CD4-positive, CD25-positive, alpha-beta regulatory T cell (primary cell): ENCODE results near the gene ZNF592. TPM values are rescaled to one million over a fixed set of nuclear protein-coding genes. Genes with fewer than 3 reads are reported as not detected.

ENCODE experiments used
- ATAC-seq, 2 donors: fragments of 150-1000 bp; cut with Tn5 transposase; one replicate each; pipeline ENCODE4 v1.10.0; 2021; ENCODE audit warnings: low read depth in 2 of 2, moderate number of reproducible peaks in 2 of 2, moderate library complexity in 1 of 2
- DNase-seq, 3 donors: peaks; one replicate each; pipeline versions ENCODE4 v3.0.0 to v3.0.0-alpha.2; 2012 to 2022; ENCODE audit warnings: mixed read lengths in 1 of 3
- H3K27ac ChIP-seq: one replicate; pipeline ENCODE4 v1.7.0; 2013; ENCODE audit warnings: mild to moderate bottlenecking, low read length; ENCODE audit not compliant: insufficient read depth, poor library complexity, severe bottlenecking
- H3K27me3 ChIP-seq: one replicate; pipeline ENCODE4 v1.7.0; 2013; ENCODE audit warnings: low read length; ENCODE audit not compliant: control insufficient read depth, insufficient read depth
- H3K36me3 ChIP-seq: one replicate; pipeline ENCODE4 v1.7.0; 2013; ENCODE audit warnings: mild to moderate bottlenecking, low read length, moderate library complexity; ENCODE audit not compliant: control insufficient read depth, insufficient read depth
- H3K4me1 ChIP-seq: 2 replicates; pipeline ENCODE4 v1.7.0; 2013; ENCODE audit warnings: mild to moderate bottlenecking, low read length; ENCODE audit not compliant: insufficient read depth, control insufficient read depth, poor library complexity, severe bottlenecking
- H3K4me3 ChIP-seq: one replicate; pipeline ENCODE4 v1.7.0; 2013; ENCODE audit warnings: low read depth, mild to moderate bottlenecking, low read length, moderate library complexity
- H3K9me3 ChIP-seq, 2 experiments: 1 replicate in 1 of 2; 2 replicates in 1 of 2; pipeline ENCODE4 v1.7.0; 2013; ENCODE audit warnings: low read length in 2 of 2, mild to moderate bottlenecking in 1 of 2, moderate library complexity in 1 of 2; ENCODE audit not compliant: control insufficient read depth in 2 of 2
- H3K27ac Mint-ChIP-seq, 3 donors: one replicate each; pipeline ENCODE4 v1.8.0; 2020 to 2022; ENCODE audit warnings: mild to moderate bottlenecking in 3 of 3, mixed read lengths in 3 of 3, moderate library complexity in 2 of 3
- H3K27me3 Mint-ChIP-seq: one replicate; pipeline ENCODE4 v1.8.0; 2022; ENCODE audit warnings: mild to moderate bottlenecking, mixed read lengths
- H3K36me3 Mint-ChIP-seq: one replicate; pipeline ENCODE4 v1.8.0; 2020; ENCODE audit warnings: mixed read lengths
- H3K4me1 Mint-ChIP-seq, 4 donors: one replicate each; pipeline ENCODE4 v1.8.0; 2020 to 2022; ENCODE audit warnings: mixed read lengths in 4 of 4, mild to moderate bottlenecking in 1 of 4
- H3K4me3 Mint-ChIP-seq, 4 donors: one replicate each; pipeline ENCODE4 v1.8.0; 2020 to 2022; ENCODE audit warnings: mild to moderate bottlenecking in 4 of 4, mixed read lengths in 4 of 4, moderate library complexity in 3 of 4
- H3K9me3 Mint-ChIP-seq, 7 donors: one replicate each; pipeline ENCODE4 v1.8.0; 2020 to 2022; ENCODE audit warnings: mixed read lengths in 7 of 7, mild to moderate bottlenecking in 3 of 7, moderate library complexity in 2 of 7
- polyA plus RNA-seq, 4 donors: library from polyadenylated mRNA; unstranded; fragments of 300-500 nt; fragmentation: Illumina TruSeq; gene quantifications; one replicate each; pipeline ENCODE4 v1.2.3, GENCODE V29; 2021
- total RNA-seq: library from RNA; stranded (reverse); gene quantifications from one replicate; pipeline ENCODE4 v1.2.3, GENCODE V29; 2022

Gene ZNF592
- total and polyA plus RNA-seq, 5 donors from 2014 or later: 3.8 to 39.8 (median 4.3) TPM

- peak within 1 kb of the TSS; percentile 97 to 99 (median 98) for H3K4me3 Mint-ChIP-seq
- H3K36me3 Mint-ChIP-seq: peaks cover 9% of the 10 kb centered on the region
- ATAC-seq (peak; percentile 97), DNase-seq (peak; percentile 90 to 96 (median 92))
- H3K27me3 Mint-ChIP-seq: no peaks in the 10 kb centered on the region
- no peaks in the 10 kb centered on the region for H3K9me3 ChIP-seq
- H3K27me3 ChIP-seq: no peaks in the 10 kb centered on the region
- peak within 1 kb of the TSS; percentile 100 for H3K4me3 ChIP-seq
- H3K9me3 Mint-ChIP-seq: peaks cover 0 to 3% (median 0%) of the 10 kb centered on the region in 7 donors
- peak within 1 kb of the TSS; percentile 81 for H3K27ac ChIP-seq
- peaks cover 5% of the 10 kb centered on the region for H3K36me3 ChIP-seq
- peaks cover 20 to 79% (median 46%) of the 10 kb centered on the region in 4 donors for H3K4me1 Mint-ChIP-seq
- peaks cover 46% of the 10 kb centered on the region for H3K4me1 ChIP-seq
- peak within 1 kb of the TSS; percentile 96 to 99 (median 99) for H3K27ac Mint-ChIP-seq
These were observed 32.2 kb upstream of the ZNF592 start, which contains the start of gene SEC11A for GRCh38 chr15:84716036-84716732. Gene SEC11A (minus strand): TSS chr15:84716139. CDS start chr15:84716075, 64 bp downstream.

- H3K9me3 ChIP-seq: no peaks in the 10 kb centered on the region
- H3K4me3 ChIP-seq: peak overlapping the region; percentile 61
- ATAC-seq: peak; percentile 57 to 58
- H3K4me1 ChIP-seq: peaks cover 60% of the 10 kb centered on the region
- Mint-ChIP-seq H3K4me1 (peaks cover 23 to 82% (median 38%) of the 10 kb centered on the region in 4 donors), H3K27me3 (no peaks in the 10 kb centered on the region), H3K9me3 (no peaks in the 10 kb centered on the region), H3K36me3 (peaks cover 3% of the 10 kb centered on the region), H3K27ac (peak overlapping the region; percentile 90 to 95 (median 92)), H3K4me3 (peak overlapping the region; percentile 56 to 82 (median 72))
- H3K27ac ChIP-seq: peak overlapping the region; percentile 60
- H3K36me3 ChIP-seq: no peaks in the 10 kb centered on the region
- DNase-seq: peak in 2 of 3 donors; percentile 37 to 63
- H3K27me3 ChIP-seq: no peaks in the 10 kb centered on the region
These were observed 27.0 kb upstream of the ZNF592 start for GRCh38 chr15:84721371-84721770.

- peak overlapping the region; percentile 20 for H3K27ac ChIP-seq
- H3K27ac Mint-ChIP-seq: peak overlapping the region in 2 of 3 donors; percentile 69 to 90
- no peaks in the 10 kb centered on the region for H3K9me3 Mint-ChIP-seq
These were observed 25.8 kb upstream of the ZNF592 start for GRCh38 chr15:84722628-84723027.

GRCh38 chr15:84725001-84725491 is 23.3 kb upstream of the ZNF592 start:
- Mint-ChIP-seq H3K4me3 (peak overlapping the region; percentile 44 to 88 (median 83)), H3K4me1 (peaks cover 26 to 74% (median 39%) of the 10 kb centered on the region in 4 donors), H3K27me3 (no peaks in the 10 kb centered on the region), H3K9me3 (no peaks in the 10 kb centered on the region), H3K27ac (peak overlapping the region; percentile 92 to 94 (median 94)), H3K36me3 (no peaks in the 10 kb centered on the region)
- Histone ChIP-seq H3K4me3 (peak overlapping the region; percentile 76), H3K9me3 (no peaks in the 10 kb centered on the region), H3K27me3 (no peaks in the 10 kb centered on the region), H3K27ac (peak overlapping the region; percentile 62), H3K4me1 (peaks cover 62% of the 10 kb centered on the region), H3K36me3 (no peaks in the 10 kb centered on the region)
- ATAC-seq: peak; percentile 74 to 78
- peak in 2 of 3 donors; percentile 48 to 90 for DNase-seq

More at GRCh38 chr15:84722628-84723027, 25.8 kb upstream of the ZNF592 start:
- DNase-seq (no peak), ATAC-seq (no peak)
- H3K9me3 ChIP-seq: no peaks in the 10 kb centered on the region
- no peaks in the 10 kb centered on the region for H3K36me3 ChIP-seq
- Mint-ChIP-seq H3K36me3 (no peaks in the 10 kb centered on the region), H3K27me3 (no peaks in the 10 kb centered on the region), H3K4me1 (peaks cover 19 to 78% (median 41%) of the 10 kb centered on the region in 4 donors), H3K4me3 (peak overlapping the region in 1 of 4 donors; percentile 78)
- peaks cover 51% of the 10 kb centered on the region for H3K4me1 ChIP-seq
- no peaks in the 10 kb centered on the region for H3K27me3 ChIP-seq
- no peak overlapping the region for H3K4me3 ChIP-seq

GRCh38 chr15:84727429-84727828 is 21.0 kb upstream of the ZNF592 start:
- Mint-ChIP-seq H3K4me1 (peaks cover 16 to 66% (median 27%) of the 10 kb centered on the region in 4 donors), H3K4me3 (peak overlapping the region in 2 of 4 donors; percentile 8 to 47), H3K9me3 (no peaks in the 10 kb centered on the region), H3K27ac (peak overlapping the region in 1 of 3 donors; percentile 26), H3K27me3 (no peaks in the 10 kb centered on the region), H3K36me3 (no peaks in the 10 kb centered on the region)
- Histone ChIP-seq H3K27me3 (no peaks in the 10 kb centered on the region), H3K9me3 (no peaks in the 10 kb centered on the region), H3K36me3 (no peaks in the 10 kb centered on the region), H3K27ac (no peak overlapping the region), H3K4me3 (no peak overlapping the region), H3K4me1 (peaks cover 46% of the 10 kb centered on the region)
- ATAC-seq (no peak), DNase-seq (no peak)

GRCh38 chr15:84731774-84732173 is 16.6 kb upstream of the ZNF592 start:
- Mint-ChIP-seq H3K27me3 (no peaks in the 10 kb centered on the region), H3K27ac (peak overlapping the region in 1 of 3 donors; percentile 20), H3K36me3 (no peaks in the 10 kb centered on the region), H3K4me1 (peaks cover 12 to 69% (median 43%) of the 10 kb centered on the region in 4 donors), H3K4me3 (no peak overlapping the region), H3K9me3 (peaks cover 0 to 2% (median 0%) of the 10 kb centered on the region in 7 donors)
- H3K27ac ChIP-seq: no peak overlapping the region
- H3K9me3 ChIP-seq: no peaks in the 10 kb centered on the region
- H3K36me3 ChIP-seq: no peaks in the 10 kb centered on the region
- DNase-seq (no peak), ATAC-seq (no peak)
- H3K27me3 ChIP-seq: no peaks in the 10 kb centered on the region
- H3K4me3 ChIP-seq: no peak overlapping the region
- peaks cover 50% of the 10 kb centered on the region for H3K4me1 ChIP-seq

GRCh38 chr15:84734794-84735479 is 13.5 kb upstream of the ZNF592 start:
- H3K4me3 ChIP-seq: peak overlapping the region; percentile 69
- H3K27ac Mint-ChIP-seq: peak overlapping the region; percentile 94 to 95 (median 95)
- H3K27me3 ChIP-seq: no peaks in the 10 kb centered on the region
- H3K4me3 Mint-ChIP-seq: peak overlapping the region; percentile 81 to 91 (median 82)
- peaks cover 41% of the 10 kb centered on the region for H3K4me1 ChIP-seq
- peak overlapping the region; percentile 80 for H3K27ac ChIP-seq
- DNase-seq (peak; percentile 61 to 91 (median 68)), ATAC-seq (peak; percentile 74 to 75)
- H3K36me3 Mint-ChIP-seq: no peaks in the 10 kb centered on the region
- peaks cover 14 to 56% (median 39%) of the 10 kb centered on the region in 4 donors for H3K4me1 Mint-ChIP-seq
- no peaks in the 10 kb centered on the region for H3K36me3 ChIP-seq
- H3K9me3 Mint-ChIP-seq: peaks cover 0 to 2% (median 0%) of the 10 kb centered on the region in 7 donors
- H3K27me3 Mint-ChIP-seq: no peaks in the 10 kb centered on the region
- H3K9me3 ChIP-seq: no peaks in the 10 kb centered on the region
